G401 (cell line): Measurements from ENCODE around the gene PRPH2. TPM values are rescaled to one million over a fixed set of nuclear protein-coding genes. Genes with fewer than 3 reads are reported as not detected.

Experiments
- DNase-seq: peaks from one replicate; pipeline ENCODE4 v3.0.0-alpha.2; 2015; ENCODE audit warnings: low spot score
- in situ Hi-C: cut with HindIII; loops from 2 replicates; pipeline ENCODE4 v1.10.0; 2016; ENCODE audit warnings: low sequenced_read_pairs, mixed read lengths
- total RNA-seq: library from RNA; depleted of rRNA; stranded (reverse); fragments of >200 nt; shearing (Covaris generic); gene quantifications from 2 replicates; pipeline ENCODE4 v1.2.3, GENCODE V29; 2014; rRNA removed

The PRPH2 gene
- total RNA-seq, 1 experiment from 2014 or later, result not detected

- DNase-seq, result no peak
- in situ Hi-C loops, result loop anchor here (25.0 kb wide), 1 partner anchor 208 kb away; no protein-coding TSS in a partner anchor
These were observed 68.5 kb downstream of the PRPH2 start for GRCh38 chr6:42653851-42654250.

GRCh38 chr6:42652024-42652746 lies 70.2 kb downstream of the PRPH2 start:
- no peak for DNase-seq
- in situ Hi-C loops, result loop anchor here (25.0 kb wide), 1 partner anchor 210 kb away; no protein-coding TSS in a partner anchor

Other genes with a start within 250 kb of the PRPH2 start
- gene UBR2, start 158.6 kb downstream of the PRPH2 start, total RNA-seq, result 14.3 and 18.5 TPM in 2 replicates
- 57.7 and 73.2 TPM in 2 replicates for gene TBCC, start 23.5 kb upstream of the PRPH2 start, total RNA-seq
- gene BICRAL, start 59.5 kb upstream of the PRPH2 start, total RNA-seq, result 0.37 and 1.6 TPM in 2 replicates
- gene RPL7L1, start 157.0 kb upstream of the PRPH2 start, total RNA-seq, result 120 and 159 TPM in 2 replicates
- not detected in 2 replicates for gene PTCRA, start 193.5 kb upstream of the PRPH2 start, total RNA-seq
- gene CNPY3, start 206.9 kb upstream of the PRPH2 start, total RNA-seq, result 47.5 and 52.5 TPM in 2 replicates
- gene GNMT, start 238.2 kb upstream of the PRPH2 start, total RNA-seq, result 0.75 TPM in 1 of 2 replicates, not detected in the other